ENCODE measurements around the gene MT1H. TPM values are rescaled to one million over a fixed set of nuclear protein-coding genes. Genes with fewer than 3 reads are reported as not detected.

The MT1H gene
- total and polyA plus RNA-seq, 2 of the 13 experiments (the other 11 are each of a cell fraction or from before 2014, with no cell fraction given): 0.60 TPM; not detected in 1

DNA sequence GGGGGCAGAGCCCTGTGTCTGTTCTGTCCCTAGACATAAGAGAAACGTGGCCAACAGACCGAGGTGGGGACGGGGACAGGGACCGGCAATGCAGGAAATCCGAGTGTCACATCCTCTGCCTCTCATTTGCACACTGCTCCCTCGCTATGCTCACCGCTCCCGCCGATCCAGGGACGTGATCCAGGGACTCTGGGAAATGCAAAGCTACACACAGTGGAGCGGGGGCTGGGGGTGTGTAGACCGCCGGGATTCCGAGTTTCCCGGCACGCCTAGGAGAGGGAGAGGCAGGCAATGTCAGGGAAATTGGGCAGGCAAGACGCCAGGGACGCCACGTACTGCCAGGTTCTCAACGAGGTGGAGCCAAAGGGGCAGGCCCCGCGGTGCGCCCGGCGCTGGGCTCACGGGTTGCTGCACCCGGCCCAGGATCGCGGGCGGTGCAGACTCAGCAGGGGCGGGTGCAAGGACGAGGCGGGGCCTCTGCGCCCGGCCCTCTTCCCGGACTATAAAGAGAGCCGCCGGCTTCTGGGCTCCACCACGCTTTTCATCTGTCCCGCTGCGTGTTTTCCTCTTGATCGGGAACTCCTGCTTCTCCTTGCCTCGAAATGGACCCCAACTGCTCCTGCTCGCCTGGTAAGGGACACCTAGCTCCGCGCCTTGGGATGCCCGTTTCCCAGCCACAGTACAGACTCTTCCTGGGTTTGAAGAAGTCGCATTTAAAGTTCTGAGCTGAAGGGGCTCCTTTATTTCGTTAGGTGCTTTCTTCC, 12.5 kb downstream of the MT1H start, which contains the start of gene MT1X (continued):
- TF ChIP-seq, protein P1, sequence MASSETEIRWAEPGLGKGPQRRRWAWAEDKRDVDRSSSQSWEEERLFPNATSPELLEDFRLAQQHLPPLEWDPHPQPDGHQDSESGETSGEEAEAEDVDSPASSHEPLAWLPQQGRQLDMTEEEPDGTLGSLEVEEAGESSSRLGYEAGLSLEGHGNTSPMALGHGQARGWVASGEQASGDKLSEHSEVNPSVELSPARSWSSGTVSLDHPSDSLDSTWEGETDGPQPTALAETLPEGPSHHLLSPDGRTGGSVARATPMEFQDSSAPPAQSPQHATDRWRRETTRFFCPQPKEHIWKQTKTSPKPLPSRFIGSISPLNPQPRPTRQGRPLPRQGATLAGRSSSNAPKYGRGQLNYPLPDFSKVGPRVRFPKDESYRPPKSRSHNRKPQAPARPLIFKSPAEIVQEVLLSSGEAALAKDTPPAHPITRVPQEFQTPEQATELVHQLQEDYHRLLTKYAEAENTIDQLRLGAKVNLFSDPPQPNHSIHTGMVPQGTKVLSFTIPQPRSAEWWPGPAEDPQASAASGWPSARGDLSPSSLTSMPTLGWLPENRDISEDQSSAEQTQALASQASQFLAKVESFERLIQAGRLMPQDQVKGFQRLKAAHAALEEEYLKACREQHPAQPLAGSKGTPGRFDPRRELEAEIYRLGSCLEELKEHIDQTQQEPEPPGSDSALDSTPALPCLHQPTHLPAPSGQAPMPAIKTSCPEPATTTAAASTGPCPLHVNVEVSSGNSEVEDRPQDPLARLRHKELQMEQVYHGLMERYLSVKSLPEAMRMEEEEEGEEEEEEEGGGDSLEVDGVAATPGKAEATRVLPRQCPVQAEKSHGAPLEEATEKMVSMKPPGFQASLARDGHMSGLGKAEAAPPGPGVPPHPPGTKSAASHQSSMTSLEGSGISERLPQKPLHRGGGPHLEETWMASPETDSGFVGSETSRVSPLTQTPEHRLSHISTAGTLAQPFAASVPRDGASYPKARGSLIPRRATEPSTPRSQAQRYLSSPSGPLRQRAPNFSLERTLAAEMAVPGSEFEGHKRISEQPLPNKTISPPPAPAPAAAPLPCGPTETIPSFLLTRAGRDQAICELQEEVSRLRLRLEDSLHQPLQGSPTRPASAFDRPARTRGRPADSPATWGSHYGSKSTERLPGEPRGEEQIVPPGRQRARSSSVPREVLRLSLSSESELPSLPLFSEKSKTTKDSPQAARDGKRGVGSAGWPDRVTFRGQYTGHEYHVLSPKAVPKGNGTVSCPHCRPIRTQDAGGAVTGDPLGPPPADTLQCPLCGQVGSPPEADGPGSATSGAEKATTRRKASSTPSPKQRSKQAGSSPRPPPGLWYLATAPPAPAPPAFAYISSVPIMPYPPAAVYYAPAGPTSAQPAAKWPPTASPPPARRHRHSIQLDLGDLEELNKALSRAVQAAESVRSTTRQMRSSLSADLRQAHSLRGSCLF (CRISPR knock-in tag; IDR thresholded peaks at IDR 0.05; ENCODE audit: borderline replicate concordance): no peak
- TF ChIP-seq, protein P2, sequence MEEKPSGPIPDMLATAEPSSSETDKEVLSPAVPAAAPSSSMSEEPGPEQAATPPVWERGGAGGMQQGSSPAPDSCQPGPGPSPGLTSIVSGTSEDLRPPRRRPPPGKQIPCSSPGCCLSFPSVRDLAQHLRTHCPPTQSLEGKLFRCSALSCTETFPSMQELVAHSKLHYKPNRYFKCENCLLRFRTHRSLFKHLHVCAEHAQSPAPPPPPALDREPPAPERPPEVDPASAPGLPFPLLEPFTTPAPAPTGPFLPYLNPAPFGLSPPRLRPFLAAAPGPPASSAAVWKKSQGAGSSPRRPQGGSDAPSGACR (CRISPR knock-in tag; IDR thresholded peaks at IDR 0.05): no peak
- TF ChIP-seq, protein P3, sequence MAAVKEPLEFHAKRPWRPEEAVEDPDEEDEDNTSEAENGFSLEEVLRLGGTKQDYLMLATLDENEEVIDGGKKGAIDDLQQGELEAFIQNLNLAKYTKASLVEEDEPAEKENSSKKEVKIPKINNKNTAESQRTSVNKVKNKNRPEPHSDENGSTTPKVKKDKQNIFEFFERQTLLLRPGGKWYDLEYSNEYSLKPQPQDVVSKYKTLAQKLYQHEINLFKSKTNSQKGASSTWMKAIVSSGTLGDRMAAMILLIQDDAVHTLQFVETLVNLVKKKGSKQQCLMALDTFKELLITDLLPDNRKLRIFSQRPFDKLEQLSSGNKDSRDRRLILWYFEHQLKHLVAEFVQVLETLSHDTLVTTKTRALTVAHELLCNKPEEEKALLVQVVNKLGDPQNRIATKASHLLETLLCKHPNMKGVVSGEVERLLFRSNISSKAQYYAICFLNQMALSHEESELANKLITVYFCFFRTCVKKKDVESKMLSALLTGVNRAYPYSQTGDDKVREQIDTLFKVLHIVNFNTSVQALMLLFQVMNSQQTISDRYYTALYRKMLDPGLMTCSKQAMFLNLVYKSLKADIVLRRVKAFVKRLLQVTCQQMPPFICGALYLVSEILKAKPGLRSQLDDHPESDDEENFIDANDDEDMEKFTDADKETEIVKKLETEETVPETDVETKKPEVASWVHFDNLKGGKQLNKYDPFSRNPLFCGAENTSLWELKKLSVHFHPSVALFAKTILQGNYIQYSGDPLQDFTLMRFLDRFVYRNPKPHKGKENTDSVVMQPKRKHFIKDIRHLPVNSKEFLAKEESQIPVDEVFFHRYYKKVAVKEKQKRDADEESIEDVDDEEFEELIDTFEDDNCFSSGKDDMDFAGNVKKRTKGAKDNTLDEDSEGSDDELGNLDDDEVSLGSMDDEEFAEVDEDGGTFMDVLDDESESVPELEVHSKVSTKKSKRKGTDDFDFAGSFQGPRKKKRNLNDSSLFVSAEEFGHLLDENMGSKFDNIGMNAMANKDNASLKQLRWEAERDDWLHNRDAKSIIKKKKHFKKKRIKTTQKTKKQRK (IDR thresholded peaks at IDR 0.05; ENCODE audit: low read length): no peak
- peak; percentile 77 for TF ChIP-seq TAF1 (CRISPR knock-in tag; IDR thresholded peaks at IDR 0.05)
- peak; percentile 91 for TF ChIP-seq ZNF883 (CRISPR knock-in tag; IDR thresholded peaks at IDR 0.05; ENCODE audit: not compliant biosample characterization)
- peak; percentile 95 for TF ChIP-seq DR1 (CRISPR knock-in tag; IDR thresholded peaks at IDR 0.05)
- TF ChIP-seq PRMT3 (CRISPR knock-in tag; IDR thresholded peaks at IDR 0.05; ENCODE audit: borderline replicate concordance, low read depth): no peak
- no peak for TF ChIP-seq RFX5 (IDR thresholded peaks at IDR 0.05; ENCODE audit: low read depth, low read length)
- TF ChIP-seq AKAP8 (CRISPR knock-in tag; IDR thresholded peaks at IDR 0.05): peak; percentile 84; the same call in 1 of the 2 replicates
- TF ChIP-seq ZNF205 (CRISPR knock-in tag; IDR thresholded peaks at IDR 0.05): no peak
- TF ChIP-seq ZFP41 (CRISPR knock-in tag; IDR thresholded peaks at IDR 0.05; ENCODE audit: borderline replicate concordance): no peak
- no peak for TF ChIP-seq ZNF83 (CRISPR knock-in tag; IDR thresholded peaks at IDR 0.05; ENCODE audit: borderline replicate concordance)
- peak; percentile 92 for TF ChIP-seq ZMAT3 (CRISPR knock-in tag; conservative IDR thresholded peaks at IDR 0.05)
- TF ChIP-seq SMAD1 (CRISPR knock-in tag; IDR thresholded peaks at IDR 0.05; ENCODE audit: borderline replicate concordance, low read depth): no peak
- peak; percentile 37; the same call in 1 of the 2 replicates for TF ChIP-seq BHLHE40 (IDR thresholded peaks at IDR 0.05; ENCODE audit: low read length)
- TF ChIP-seq, protein P4, sequence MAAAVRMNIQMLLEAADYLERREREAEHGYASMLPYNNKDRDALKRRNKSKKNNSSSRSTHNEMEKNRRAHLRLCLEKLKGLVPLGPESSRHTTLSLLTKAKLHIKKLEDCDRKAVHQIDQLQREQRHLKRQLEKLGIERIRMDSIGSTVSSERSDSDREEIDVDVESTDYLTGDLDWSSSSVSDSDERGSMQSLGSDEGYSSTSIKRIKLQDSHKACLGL (CRISPR knock-in tag; IDR thresholded peaks at IDR 0.05): peak; percentile 88
- TF ChIP-seq FOXM1 (CRISPR knock-in tag; IDR thresholded peaks at IDR 0.05): no peak
- TF ChIP-seq MAFK (conservative IDR thresholded peaks at IDR 0.05 in 1 of 2, IDR thresholded peaks at IDR 0.05 in 1 of 2; ENCODE audit: low read length in 2 of 2): peak; percentile 39 to 58; a peak in 3 of 4 replicates

Measured in HepG2 (cell line).